Measurements from ENCODE around the gene MEIKIN.
A peak's percentile ranks its signal among the peaks of the same experiment; 100 is the strongest.
"Not testable (repeated sequence)": the region's sequence is repeated elsewhere in the genome, so short reads cannot be mapped to it uniquely, and the experiment has no call there.

The MEIKIN gene

DNA sequence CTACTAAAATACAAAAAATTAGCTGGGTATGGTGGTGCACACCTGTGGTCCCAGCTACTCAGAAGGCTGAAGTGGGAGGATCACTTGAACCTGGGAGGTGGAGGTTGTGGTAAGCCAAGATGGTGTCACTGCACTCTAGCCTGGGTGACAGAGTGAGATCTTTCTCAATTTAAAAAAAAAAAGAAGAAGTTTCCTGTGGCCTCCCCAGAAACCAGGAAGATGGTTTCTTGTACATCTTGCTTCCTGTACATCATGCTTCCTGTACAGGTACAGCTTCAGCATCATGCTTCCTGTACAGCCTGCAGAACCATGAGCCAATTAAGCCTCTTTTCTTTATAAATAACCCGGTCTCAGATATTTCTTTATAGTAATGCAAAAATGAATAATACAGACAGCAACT, 43.2 kb downstream of the MEIKIN start:
- DNase-seq: not testable (repeated sequence)

DNA sequence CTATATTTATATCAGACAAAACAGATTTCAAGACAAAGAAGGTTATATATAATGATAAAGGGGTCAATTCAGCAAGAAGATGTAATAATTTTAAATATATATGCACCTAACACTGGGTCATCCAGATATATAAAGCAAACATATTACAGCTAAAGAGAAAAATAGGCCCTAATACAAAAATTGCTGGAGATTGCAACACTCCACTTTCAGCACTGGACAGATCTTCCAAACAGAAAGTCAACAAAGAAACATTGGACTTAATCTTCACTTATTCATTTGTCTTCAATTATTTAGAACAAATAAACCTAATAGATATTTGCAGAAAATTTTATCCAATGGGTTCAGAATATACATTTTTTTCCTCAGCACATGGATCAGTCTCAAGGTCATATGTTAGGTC, 45.8 kb downstream of the MEIKIN start:
- DNase-seq: no peak

GRCh38 chr5:131883984-131884383, 61.5 kb downstream of the MEIKIN start:
- DNase-seq: no peak

DNA sequence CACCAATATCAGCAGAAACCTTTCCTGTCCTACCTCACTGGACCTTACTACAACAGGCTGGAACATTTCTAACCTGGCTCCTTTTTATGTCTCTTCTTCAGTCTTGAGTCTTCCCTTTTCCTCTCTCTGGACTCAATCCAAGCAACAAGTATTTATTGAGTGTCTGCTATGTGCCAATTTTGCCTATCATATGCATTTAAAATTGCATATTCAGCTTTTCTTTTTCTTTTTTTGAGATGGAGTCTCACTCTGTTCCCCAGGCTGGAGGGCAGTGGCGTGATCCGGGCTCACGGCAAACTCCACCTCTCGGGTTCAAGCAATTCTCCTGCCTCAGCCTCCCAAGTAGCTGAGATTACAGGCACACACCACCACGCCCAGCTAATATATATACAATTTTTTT, 65.8 kb downstream of the MEIKIN start:
- no peak for DNase-seq

- no peak for DNase-seq
These were observed 67.6 kb downstream of the MEIKIN start for GRCh38 chr5:131877873-131878272.

DNA sequence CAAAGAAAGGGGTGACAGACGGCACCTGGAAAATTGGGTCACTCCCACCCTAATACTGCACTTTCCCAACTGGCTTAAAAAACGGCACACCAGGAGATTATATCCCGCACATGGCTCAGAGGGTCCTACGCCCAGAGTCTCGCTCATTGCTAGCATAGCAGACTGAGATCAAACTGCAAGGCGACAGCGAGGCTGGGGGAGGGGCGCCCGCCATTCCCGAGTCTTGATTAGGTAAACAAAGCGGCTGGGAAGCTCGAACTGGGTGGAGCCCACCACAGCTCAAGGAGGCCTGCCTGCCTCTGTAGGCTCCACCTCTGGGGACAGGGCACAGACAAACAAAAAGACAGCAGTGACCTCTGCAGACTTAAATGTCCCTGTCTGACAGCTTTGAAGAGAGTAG, 74.2 kb downstream of the MEIKIN start:
- DNase-seq: not testable (repeated sequence)

- no peak for DNase-seq
These were observed 77.9 kb downstream of the MEIKIN start for GRCh38 chr5:131867524-131867923.

DNA sequence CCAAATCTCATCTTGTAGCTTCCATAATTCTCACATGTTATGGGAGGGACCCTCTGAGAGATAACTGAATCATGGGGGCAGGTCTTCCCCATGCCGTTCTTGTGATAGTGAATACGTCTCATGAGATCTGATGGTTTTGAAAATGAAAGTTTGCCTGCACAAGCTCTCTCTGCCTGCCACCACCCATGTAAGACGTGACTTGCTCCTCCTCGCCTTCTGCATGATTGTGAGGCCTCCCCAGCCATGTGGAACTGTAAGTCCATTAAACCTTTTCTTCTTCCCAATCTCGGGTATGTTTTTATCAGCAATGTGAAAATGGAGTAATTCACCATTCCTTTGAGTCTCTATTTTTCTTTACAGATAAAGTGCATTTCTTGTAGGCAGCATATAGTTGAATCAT, 81.8 kb downstream of the MEIKIN start:
- no peak for DNase-seq

DNA sequence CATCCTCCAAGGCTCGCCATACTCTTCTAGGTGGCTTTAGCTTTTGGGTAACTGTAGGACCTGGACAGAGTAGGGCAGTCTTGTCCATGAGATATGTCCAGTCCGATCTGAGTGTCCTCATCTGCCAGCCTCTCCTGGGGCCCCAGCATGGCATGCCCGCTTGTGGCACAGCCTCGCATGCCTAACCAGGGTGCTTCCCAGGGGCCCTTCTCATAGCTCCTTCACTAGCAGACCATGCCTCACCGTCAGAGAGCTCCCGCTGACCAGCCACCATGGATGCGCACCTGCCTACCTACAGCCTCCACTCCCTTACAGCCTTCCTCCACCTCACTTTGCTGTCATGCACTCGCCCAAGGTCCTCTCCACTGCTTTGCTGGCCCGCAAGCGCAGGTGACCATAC, 88.1 kb downstream of the MEIKIN start:
- DNase-seq: no peak

DNA sequence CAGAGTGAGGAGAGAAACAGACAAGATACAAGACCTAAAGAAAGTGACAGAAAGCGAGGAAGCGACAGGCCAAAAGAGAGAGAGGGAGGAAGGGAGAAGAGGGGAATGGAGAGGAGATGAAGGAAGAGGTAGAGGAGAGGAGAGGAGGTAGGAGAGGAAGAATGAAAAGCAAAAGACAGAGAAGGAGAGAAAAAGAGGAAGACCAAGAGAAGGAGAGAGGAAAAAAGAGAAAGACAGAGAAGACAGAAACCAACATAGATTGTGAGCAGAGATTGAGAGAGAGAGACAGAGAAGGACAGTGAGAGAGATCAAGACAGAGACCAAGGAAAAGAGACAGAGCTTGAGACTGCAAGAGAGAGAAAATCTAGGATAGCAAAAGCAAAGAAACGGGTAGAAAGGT, 90.0 kb downstream of the MEIKIN start:
- DNase-seq: no peak

GRCh38 chr5:131854134-131854533, 91.3 kb downstream of the MEIKIN start:
- DNase-seq: no peak

DNA sequence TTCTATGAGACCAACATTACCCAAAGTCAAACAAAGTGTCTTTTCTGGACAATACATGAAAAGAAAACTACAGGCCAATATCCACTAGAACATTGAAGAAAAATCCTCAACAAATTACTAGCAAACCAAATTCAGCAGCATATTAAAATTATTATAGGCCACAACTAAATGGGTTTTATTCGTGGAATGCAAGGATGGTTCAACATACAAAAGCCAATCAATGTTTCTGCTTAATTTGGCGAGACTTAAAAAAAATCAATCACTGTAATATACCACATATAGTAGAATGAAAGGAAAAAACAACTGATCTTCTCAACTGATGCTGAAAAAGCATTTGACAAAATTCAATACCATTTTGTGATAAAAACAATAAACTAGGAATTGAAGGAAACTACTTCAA, 96.8 kb downstream of the MEIKIN start:
- no peak for DNase-seq

DNA sequence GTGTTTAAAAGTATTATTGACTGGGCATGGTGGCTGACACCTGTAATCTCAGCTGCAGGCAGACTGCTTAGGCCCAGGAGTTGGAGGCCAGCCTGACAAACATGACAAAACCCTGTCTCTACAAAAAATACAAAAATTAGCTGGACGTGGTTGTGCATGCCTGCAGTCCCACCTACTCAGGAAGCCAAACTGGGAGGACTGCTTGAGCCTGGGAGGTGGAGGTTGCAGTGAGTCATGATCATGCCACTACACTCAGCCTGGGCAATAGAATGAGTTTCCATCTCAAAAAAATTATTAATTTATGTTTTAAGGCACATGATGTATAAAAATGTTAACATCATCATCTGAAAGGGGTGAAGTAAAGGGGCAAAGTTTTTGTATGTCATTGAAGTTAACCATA, 98.9 kb downstream of the MEIKIN start:
- no peak for DNase-seq

GRCh38 chr5:131845828-131846227, 99.6 kb downstream of the MEIKIN start:
- no peak for DNase-seq

- DNase-seq: not testable (repeated sequence)
These were observed 102.5 kb downstream of the MEIKIN start for GRCh38 chr5:131842971-131843370.

GRCh38 chr5:131832702-131833101, 112.8 kb downstream of the MEIKIN start:
- not testable (repeated sequence) for DNase-seq

- no peak for DNase-seq
These were observed 120.0 kb downstream of the MEIKIN start for GRCh38 chr5:131825404-131826013.

DNA sequence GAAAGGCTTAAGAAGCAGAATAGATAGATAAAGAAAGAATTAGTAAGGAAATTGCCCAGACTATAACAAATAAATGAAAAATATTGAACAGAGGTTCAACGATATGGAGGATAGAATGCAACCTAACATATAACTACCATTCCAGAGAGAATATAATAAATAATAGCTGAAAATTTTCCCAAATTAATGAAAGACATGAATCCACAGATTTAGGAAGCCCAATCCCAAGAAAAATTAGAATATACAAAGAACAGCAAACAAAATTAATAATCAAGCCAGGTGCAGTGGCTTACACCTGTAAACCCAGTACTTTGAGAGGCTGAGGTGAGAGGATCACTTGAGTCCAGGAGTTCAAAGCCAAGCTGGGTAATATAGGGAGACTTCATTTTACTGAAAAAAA, 120.8 kb downstream of the MEIKIN start:
- no peak for DNase-seq

GRCh38 chr5:131821221-131821620, 124.2 kb downstream of the MEIKIN start:
- DNase-seq: peak; percentile 56

- DNase-seq: no peak
These were observed 127.3 kb downstream of the MEIKIN start for GRCh38 chr5:131818001-131818724.

- peak; percentile 86 for DNase-seq
These were observed 130.5 kb downstream of the MEIKIN start for GRCh38 chr5:131814990-131815389.

DNA sequence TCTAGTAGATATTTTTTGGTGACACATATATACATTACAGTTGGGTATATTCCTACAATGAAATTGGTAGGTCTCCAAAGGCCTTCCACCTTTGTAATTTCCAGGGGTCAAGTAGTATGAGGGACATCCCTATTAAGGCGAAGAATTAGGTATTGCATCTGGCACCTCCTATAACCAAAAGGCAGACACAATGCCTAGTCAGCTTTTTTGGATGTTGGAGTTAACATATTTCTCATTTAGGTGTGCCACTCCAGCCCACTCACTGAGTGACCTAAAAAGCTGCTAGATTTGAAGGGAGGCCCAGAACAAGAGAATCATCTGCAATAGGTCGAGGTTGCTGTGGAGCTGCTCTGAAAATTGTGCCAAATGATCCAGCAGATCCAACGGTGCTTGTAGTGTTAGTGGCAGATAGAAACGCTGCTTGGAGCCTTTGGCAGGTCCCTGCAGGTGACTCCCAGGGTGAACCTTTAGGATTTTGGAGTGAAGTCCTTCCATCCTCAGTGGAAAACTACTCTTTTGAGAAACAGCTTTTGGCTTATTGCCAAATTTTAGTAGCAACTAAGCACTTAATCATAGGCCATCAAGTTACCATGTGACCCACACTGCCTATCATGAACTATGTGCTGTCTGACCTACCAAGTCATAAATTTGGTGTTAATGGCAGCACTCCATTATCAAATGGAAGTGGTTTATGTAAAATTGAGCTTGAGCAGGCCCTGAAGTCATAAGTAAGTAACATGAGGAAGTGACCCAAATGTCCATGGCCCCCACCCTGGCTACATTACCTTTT, 132.9 kb downstream of the MEIKIN start:
- DNase-seq: no peak

DNA sequence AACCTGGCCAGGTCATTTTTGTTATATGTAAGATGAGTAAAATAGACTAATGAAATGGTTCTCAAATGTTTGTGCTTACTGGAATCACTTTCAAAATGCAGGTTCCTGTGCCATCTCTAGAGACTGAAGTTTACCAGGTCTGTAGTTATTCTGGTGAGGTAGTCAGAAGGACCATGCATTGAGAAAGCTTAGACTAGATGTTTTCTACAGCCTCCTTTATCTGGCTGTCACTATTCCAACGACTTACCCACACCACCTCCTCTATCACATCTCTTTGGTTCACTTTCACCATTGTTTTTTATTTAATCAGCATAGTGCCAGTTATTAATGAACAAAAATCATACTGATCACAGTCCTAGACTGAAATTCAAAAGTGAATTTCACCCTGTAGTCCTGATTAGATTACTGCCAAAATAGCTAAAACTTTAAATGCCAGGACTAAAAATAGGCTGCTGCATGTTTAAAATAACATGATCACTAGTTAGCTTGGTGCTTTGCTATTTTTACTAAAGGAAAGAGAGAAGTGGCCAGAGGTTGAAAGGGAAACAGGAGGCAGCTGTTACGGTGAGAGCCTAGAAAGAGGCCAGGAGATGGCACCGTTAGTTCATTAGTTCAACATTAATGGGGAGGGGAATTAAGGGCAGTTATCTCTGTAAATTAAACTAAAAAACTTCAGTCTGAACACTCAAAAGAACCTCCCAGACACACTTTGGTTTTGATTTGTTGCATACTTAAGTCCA, 134.8 kb downstream of the MEIKIN start:
- DNase-seq: no peak

Measured in fibroblast of skin of abdomen (primary cell).